ENCODE results near the gene GFI1B. TPM values are rescaled to one million over a fixed set of nuclear protein-coding genes. Genes with fewer than 3 reads are reported as not detected.

The GFI1B gene
- polyA plus RNA-seq, 2 of the 4 experiments (the other 2 are of a cell fraction), result 0.09 TPM; not detected in 1

DNA sequence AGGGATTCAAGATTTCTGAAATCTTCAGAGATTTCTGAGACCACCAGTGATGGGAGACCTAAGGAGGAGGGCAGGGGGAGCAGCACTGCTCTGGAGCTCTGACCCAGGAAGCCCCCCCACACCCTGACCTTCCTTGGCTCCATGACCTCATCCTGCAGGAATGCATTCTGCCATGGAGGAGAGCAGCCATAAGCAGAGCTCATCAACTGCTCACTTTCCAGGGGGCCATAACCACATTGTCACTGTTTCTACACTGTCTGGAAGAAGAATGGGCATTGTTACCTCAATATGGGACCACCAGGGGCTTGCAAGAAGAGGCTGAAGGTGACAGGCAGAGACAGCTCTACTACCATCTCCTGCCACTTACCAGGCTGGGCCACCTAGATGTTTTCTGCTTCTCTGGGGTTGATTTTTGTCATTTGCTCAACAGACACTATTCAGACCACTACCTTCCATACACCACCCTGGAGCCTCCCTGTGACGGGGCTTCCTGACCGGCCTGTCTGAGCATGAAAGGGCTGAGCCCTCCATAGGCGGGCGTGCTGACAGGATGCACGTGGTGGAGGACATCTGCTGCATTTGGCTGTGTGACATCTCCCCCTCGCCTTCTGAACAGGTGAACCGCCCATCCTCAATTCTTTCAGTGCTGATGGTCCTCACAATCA, 31.7 kb upstream of the GFI1B start:
- ChIA-PET POLR2A (no interaction called here), CTCF (interaction anchor here (0.6 to 2.3 kb wide), 5 partner anchors 10 to 1199 kb away, joined by 3 to 6 read pairs (median 4); partner anchors contain the start of gene GFI1B)
- Histone ChIP-seq H3K4me2 (peak overlapping the region; percentile 20; the same call in 2 of the 3 replicates), H3K4me1 (peaks cover 26% of the 10 kb centered on the region), H3K27ac (peak overlapping the region in 1 of 2 experiments; percentile 23; a peak in 2 of 6 replicates), H3K4me3 (no peak overlapping the region), H3K9me3 (no peaks in the 10 kb centered on the region)
- TF ChIP-seq CHD2 (IDR thresholded peaks at IDR 0.05; ENCODE audit: low read length, partially characterized antibody) (no peak), TP53 (CRISPR knock-in tag; IDR thresholded peaks at IDR 0.05) (no peak), RARB (CRISPR knock-in tag; IDR thresholded peaks at IDR 0.05) (no peak), POLR2A (IDR thresholded peaks at IDR 0.05; ENCODE audit: low read length) (no peak), CBX2 (IDR thresholded peaks at IDR 0.05; ENCODE audit: borderline replicate concordance, low read depth) (no peak), USF2 (IDR thresholded peaks at IDR 0.05) (no peak)
- ATAC-seq (no peak), DNase-seq (ENCODE audit: low read depth in 1 of 2, low spot score in 1 of 2) (peak in 1 of 2 experiments; percentile 26), FAIRE-seq (no peak)
- WGBS (ENCODE audit: missing lambda C conversion rate), result 84% methylated on average over 7 of the region's 7 CpGs

GRCh38 chr9:132947756-132948155, 30.7 kb upstream of the GFI1B start:
- no peak for FAIRE-seq
- no peak overlapping the region for H3K4me2 ChIP-seq
- WGBS (ENCODE audit: missing lambda C conversion rate), result 83% methylated on average over 8 of the region's 8 CpGs
- H3K27ac ChIP-seq, result no peak overlapping the region
- POLR2A ChIA-PET, result no interaction called here
- H3K4me1 ChIP-seq, result peaks cover 21% of the 10 kb centered on the region
- TF ChIP-seq ZC3H11A (IDR thresholded peaks at IDR 0.05) (no peak), SREBF2 (IDR thresholded peaks at IDR 0.05) (no peak), CHD4 (IDR thresholded peaks at IDR 0.05; ENCODE audit: borderline replicate concordance) (no peak)
- TF ChIP-seq, protein P1, sequence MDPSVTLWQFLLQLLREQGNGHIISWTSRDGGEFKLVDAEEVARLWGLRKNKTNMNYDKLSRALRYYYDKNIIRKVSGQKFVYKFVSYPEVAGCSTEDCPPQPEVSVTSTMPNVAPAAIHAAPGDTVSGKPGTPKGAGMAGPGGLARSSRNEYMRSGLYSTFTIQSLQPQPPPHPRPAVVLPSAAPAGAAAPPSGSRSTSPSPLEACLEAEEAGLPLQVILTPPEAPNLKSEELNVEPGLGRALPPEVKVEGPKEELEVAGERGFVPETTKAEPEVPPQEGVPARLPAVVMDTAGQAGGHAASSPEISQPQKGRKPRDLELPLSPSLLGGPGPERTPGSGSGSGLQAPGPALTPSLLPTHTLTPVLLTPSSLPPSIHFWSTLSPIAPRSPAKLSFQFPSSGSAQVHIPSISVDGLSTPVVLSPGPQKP (IDR thresholded peaks at IDR 0.05; ENCODE audit: low read depth, low read length), result no peak
- no peaks in the 10 kb centered on the region for H3K9me3 ChIP-seq
- CTCF ChIA-PET, result interaction anchor here (0.6 to 1.7 kb wide), 5 partner anchors 12 to 1198 kb away, joined by 3 to 6 read pairs (median 4); partner anchors contain the start of gene GFI1B
- ATAC-seq, result no peak
- H3K4me3 ChIP-seq, result no peak overlapping the region
- no peak for DNase-seq (ENCODE audit: low read depth in 1 of 2, low spot score in 1 of 2)

- no peak overlapping the region for H3K27ac ChIP-seq
- ATAC-seq (no peak), DNase-seq (ENCODE audit: low read depth in 1 of 2, low spot score in 1 of 2) (no peak), FAIRE-seq (no peak)
- H3K4me3 ChIP-seq, result no peak overlapping the region
- ChIA-PET CTCF (interaction anchor here (0.9 to 1.5 kb wide), 2 partner anchors 13 to 25 kb away, joined by 4 to 5 read pairs; no protein-coding TSS in a partner anchor), POLR2A (no interaction called here)
- WGBS (ENCODE audit: missing lambda C conversion rate), result 78% methylated on average over 18 of the region's 18 CpGs
- TF ChIP-seq CHD4 (IDR thresholded peaks at IDR 0.05; ENCODE audit: borderline replicate concordance) (no peak), KDM5A (IDR thresholded peaks at IDR 0.05) (no peak), FOXS1 (CRISPR knock-in tag; IDR thresholded peaks at IDR 0.05) (no peak), ZSCAN20 (CRISPR knock-in tag; IDR thresholded peaks at IDR 0.05) (no peak), ATOH8 (CRISPR knock-in tag; IDR thresholded peaks at IDR 0.05; ENCODE audit: low read depth) (no peak), FOSB (CRISPR knock-in tag; IDR thresholded peaks at IDR 0.05) (no peak), CBX8 (IDR thresholded peaks at IDR 0.05) (no peak), HOXB5 (CRISPR knock-in tag; IDR thresholded peaks at IDR 0.05) (no peak), NFE2L2 (conservative IDR thresholded peaks at IDR 0.05; ENCODE audit: low read length) (no peak), PBX3 (IDR thresholded peaks at IDR 0.05) (no peak), FOSL2 (IDR thresholded peaks at IDR 0.05) (no peak), FOSL2 (CRISPR knock-in tag; IDR thresholded peaks at IDR 0.05) (no peak), NR3C1 (IDR thresholded peaks at IDR 0.05) (no peak), ZNF302 (CRISPR knock-in tag; IDR thresholded peaks at IDR 0.05) (no peak), SMC3 (IDR thresholded peaks at IDR 0.05) (no peak), TP53 (CRISPR knock-in tag; IDR thresholded peaks at IDR 0.05) (no peak), POLR2AphosphoS2 (conservative IDR thresholded peaks at IDR 0.05; ENCODE audit: low read length) (no peak), HDAC2 (IDR thresholded peaks at IDR 0.05) (no peak)
- TF ChIP-seq, protein P1 (IDR thresholded peaks at IDR 0.05; ENCODE audit: low read depth, low read length), result no peak
- TF ChIP-seq, protein P2, sequence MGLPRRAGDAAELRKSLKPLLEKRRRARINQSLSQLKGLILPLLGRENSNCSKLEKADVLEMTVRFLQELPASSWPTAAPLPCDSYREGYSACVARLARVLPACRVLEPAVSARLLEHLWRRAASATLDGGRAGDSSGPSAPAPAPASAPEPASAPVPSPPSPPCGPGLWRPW (IDR thresholded peaks at IDR 0.05), result no peak
- TF ChIP-seq, protein P3, sequence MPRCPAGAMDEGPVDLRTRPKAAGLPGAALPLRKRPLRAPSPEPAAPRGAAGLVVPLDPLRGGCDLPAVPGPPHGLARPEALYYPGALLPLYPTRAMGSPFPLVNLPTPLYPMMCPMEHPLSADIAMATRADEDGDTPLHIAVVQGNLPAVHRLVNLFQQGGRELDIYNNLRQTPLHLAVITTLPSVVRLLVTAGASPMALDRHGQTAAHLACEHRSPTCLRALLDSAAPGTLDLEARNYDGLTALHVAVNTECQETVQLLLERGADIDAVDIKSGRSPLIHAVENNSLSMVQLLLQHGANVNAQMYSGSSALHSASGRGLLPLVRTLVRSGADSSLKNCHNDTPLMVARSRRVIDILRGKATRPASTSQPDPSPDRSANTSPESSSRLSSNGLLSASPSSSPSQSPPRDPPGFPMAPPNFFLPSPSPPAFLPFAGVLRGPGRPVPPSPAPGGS (IDR thresholded peaks at IDR 0.05), result no peak
- H3K9me3 ChIP-seq, result no peaks in the 10 kb centered on the region
- no peak overlapping the region for H3K4me2 ChIP-seq
- peaks cover 13% of the 10 kb centered on the region for H3K4me1 ChIP-seq
These were observed 29.9 kb upstream of the GFI1B start for GRCh38 chr9:132948482-132949050.
